ENCODE data around the gene SIN3A.
A peak's percentile ranks its signal among the peaks of the same experiment; 100 is the strongest.

SIN3A gene

GRCh38 chr15:75454471-75455378 lies 3.2 kb upstream of the SIN3A start:
- TF ChIP-seq CTCF (conservative IDR thresholded peaks at IDR 0.05; ENCODE audit: low read length) = no peak
- DNase-seq (ENCODE audit: low read depth) = peak; percentile 71

GRCh38 chr15:75453703-75454470 lies 2.4 kb upstream of the SIN3A start:
- no peak for TF ChIP-seq CTCF (conservative IDR thresholded peaks at IDR 0.05; ENCODE audit: low read length)
- peak overlapping the region; percentile 88 for H3K4me3 ChIP-seq (ENCODE audit: low read length)
- DNase-seq (ENCODE audit: low read depth) = peak; percentile 100

More at GRCh38 chr15:75454471-75455378, 3.2 kb upstream of the SIN3A start:
- peak overlapping the region; percentile 88 for H3K4me3 ChIP-seq (ENCODE audit: low read length)

GRCh38 chr15:75452865-75453702 lies 1.6 kb upstream of the SIN3A start:
- DNase-seq (ENCODE audit: low read depth) = peak; percentile 17
- TF ChIP-seq CTCF (conservative IDR thresholded peaks at IDR 0.05; ENCODE audit: low read length) = no peak; the same call in 1 of the 2 replicates

GRCh38 chr15:75452364-75452864 lies 924 bp upstream of the SIN3A start:
- peak; percentile 79 for DNase-seq (ENCODE audit: low read depth)
- TF ChIP-seq CTCF (conservative IDR thresholded peaks at IDR 0.05; ENCODE audit: low read length) = no peak

More at GRCh38 chr15:75452865-75453702, 1.6 kb upstream of the SIN3A start:
- H3K4me3 ChIP-seq (ENCODE audit: low read length) = peak overlapping the region; percentile 76

GRCh38 chr15:75451202-75451673 lies 252 bp downstream of the SIN3A start:
- no peak for TF ChIP-seq CTCF (conservative IDR thresholded peaks at IDR 0.05; ENCODE audit: low read length)
- peak overlapping the region; percentile 95 for H3K4me3 ChIP-seq (ENCODE audit: low read length)
- DNase-seq (ENCODE audit: low read depth) = no peak

More at GRCh38 chr15:75452364-75452864, 924 bp upstream of the SIN3A start:
- peak overlapping the region; percentile 76 for H3K4me3 ChIP-seq (ENCODE audit: low read length)
